Fibroblast of skin of left biceps (primary cell): ENCODE data around the gene PPP4C.
"Not testable (repeated sequence)": the region's sequence is repeated elsewhere in the genome, so short reads cannot be mapped to it uniquely, and the experiment has no call there.

ENCODE experiments used
- DNase-seq, 2 experiments: peaks; one replicate each; pipeline ENCODE4 v3.0.0-alpha.2; 2013; ENCODE audit warnings: low read depth in 2 of 2

Gene PPP4C

DNA sequence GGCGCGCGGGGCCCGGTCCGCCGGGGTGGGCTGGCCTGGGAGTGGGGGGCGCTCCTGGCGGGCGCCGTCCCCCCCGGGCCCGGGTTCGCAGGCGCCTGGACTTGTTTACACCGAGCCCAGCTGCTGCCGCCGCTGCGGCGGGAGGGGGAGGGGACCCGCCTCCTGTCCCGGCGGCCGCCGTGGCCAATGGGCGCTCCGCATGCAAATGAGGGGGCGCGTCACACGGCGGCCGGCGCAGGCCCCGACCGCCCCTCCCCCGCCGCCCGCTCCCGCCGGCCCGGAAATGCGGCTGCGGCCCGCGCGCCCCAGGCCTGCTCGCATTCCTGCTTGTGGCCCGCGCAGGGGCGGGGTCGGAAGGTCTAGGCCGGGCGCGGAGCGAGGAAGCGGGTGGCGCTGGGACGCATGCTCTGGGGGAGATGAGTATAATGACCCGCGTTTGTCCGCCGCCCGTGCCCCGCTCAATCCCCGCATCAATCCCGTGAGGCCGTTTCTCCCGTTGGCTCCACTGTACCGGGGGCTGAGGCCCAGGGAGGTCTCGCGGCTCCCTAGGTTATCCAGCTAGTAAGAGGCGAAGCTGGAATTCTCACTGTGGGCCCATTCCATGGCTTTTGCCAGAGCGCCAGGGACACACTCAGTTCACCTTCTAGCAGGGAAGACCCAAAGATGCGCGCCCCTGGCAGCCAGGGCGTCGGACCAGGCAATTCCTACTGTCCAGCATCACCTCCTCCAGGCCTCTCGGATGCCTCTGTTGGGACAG, 20.5 kb downstream of the PPP4C start, which contains the start of gene YPEL3:
TSS of gene YPEL3 (minus strand) at position 109 of the 757 bp plus-strand sequence. CDS start 731 bp downstream, outside the sequence.
- DNase-seq = peak; percentile 67 to 70

GRCh38 chr16:30096862-30097563, 21.2 kb downstream of the PPP4C start:
- DNase-seq = no peak

DNA sequence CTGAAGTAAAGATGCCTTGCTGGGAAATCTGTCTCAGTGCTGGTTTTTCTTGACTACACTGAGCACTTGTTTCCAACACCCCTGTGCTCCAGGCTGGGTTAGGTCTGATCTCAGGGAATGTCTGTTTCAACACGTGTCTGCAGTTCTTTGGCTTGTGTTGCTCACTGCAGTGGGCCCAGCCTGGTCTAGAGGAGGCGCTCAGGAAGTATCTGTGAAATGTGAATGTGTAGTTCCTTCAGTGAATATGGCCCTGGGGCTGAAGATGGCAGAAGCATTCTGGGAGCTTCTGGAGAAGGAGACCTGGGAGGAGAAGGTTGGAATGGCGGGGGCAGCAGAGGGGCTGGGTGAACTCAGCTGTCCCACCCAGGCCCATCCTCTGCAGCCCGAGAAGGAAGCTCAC, 28.3 kb downstream of the PPP4C start:
- DNase-seq = no peak

- DNase-seq = no peak
Measured at GRCh38 chr16:30104492-30104891, 28.7 kb downstream of the PPP4C start.

DNA sequence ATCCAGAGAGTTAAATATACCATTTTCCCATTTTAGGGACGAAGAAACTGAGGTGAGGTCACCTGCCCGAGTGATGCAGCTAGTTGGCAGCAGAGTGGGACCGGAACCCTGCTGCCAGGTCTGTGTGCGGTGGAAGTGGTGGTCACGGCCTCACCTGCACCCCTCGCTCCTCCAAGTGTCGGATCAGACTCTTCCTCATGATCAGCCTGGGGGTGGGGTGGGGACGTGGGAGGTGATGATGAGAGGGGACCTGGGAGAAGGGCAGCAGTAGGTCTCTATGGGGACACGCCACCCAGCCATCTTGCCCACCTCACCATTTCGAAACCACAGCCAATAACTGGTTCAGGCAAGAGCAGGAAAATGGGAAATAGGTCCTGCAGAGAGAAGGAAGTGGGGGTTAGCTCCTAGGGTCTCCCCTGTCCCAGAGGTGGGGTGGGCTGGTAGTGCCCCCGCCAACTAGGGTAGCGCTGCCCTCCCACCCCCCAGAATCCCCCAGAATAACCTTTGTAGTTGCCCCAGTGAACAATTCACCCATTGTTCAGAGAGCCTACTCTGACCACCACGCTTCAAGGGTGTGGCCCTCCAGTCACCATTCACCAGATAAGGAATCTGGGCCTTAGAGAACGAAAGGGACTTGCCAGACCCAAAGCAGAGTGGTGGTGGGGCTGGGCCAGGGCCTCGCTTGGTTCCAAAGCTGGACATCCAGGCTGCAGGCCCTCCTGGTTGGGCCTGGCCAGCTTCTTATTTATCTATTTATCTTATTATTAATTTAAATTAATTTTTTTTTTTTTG, 32.5 kb downstream of the PPP4C start:
- DNase-seq = no peak

GRCh38 chr16:30110661-30111060, 34.9 kb downstream of the PPP4C start:
- no peak for DNase-seq

GRCh38 chr16:30112197-30113030, 36.6 kb downstream of the PPP4C start:
- DNase-seq = no peak

DNA sequence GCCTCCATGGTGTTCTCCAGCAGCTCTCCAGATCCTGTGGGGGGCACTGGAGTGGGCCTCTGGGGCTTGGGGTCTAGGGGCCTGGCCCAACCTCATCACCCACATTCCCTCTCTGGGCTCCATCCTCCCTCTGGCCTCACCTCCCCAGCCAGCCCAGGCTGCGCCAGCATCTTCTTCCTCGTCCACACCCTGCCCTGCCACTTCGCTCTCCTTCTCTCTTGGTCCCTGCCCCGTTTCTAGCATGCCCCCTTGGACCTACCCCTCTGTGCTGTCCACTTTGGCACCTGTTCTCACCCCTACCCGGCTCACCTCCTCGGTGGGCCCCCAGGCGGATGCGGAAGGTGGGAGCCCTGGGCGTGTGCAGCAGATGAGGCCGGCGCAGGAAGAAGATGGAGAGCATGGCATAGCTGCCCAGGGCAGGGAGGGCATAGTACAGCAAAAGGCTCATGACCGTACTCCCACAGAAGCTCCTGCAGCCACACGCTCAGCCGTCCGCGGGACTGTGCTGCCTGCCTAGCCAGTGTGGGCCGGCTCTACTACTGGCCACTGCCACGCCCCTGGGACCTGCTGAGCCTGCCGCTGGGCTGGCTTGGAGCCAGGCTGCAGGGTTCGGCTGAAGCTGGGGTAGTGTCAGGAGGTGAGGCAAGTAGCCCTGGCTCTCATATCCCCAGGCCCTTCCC, 37.4 kb downstream of the PPP4C start, which contains the start of gene GDPD3:
TSS of gene GDPD3 (minus strand) at position 507 of the 680 bp plus-strand sequence. CDS start at position 448, 59 bp downstream.
- no peak for DNase-seq

DNA sequence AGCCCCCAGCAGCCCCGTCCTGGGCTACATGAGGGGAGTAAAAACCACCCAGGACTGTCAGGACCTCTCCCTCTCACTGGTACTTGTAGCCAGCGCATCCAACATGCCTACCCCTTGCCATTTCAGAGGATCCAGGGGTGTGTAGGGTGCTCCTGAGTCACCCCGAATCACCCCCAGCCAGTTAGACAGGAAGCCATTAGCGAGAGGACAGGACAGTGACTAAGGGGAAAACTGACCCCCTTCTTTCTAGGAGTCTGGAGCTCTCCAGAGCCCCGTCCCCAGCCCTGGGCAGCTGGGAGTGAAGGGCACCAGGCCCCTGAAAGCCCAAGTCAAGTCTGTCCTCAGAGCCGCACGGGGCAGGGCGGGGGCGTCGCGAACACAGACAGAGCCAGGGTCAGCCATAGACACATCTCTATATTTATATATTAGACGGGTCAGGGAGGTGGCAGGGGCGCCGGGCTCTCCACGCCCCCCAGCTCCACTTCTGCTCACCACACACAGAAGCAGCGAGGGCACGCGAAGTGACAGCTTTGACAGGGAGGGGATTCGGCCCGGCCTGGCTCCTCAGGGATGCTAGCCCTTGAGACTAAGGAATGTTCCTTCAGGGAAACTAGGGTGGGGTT, 38.0 kb downstream of the PPP4C start:
- no peak for DNase-seq

- DNase-seq = no peak
Measured at GRCh38 chr16:30114411-30114810, 38.6 kb downstream of the PPP4C start.

GRCh38 chr16:30114833-30115232, 39.0 kb downstream of the PPP4C start:
- not testable (repeated sequence) for DNase-seq

- DNase-seq = no peak
Measured at GRCh38 chr16:30115238-30115637, 39.4 kb downstream of the PPP4C start.

- DNase-seq = no peak
Measured at GRCh38 chr16:30116291-30117207, 40.8 kb downstream of the PPP4C start.

GRCh38 chr16:30117768-30118167, 42.0 kb downstream of the PPP4C start:
- DNase-seq = no peak

GRCh38 chr16:30119428-30119827, 43.6 kb downstream of the PPP4C start:
- DNase-seq = no peak

DNA sequence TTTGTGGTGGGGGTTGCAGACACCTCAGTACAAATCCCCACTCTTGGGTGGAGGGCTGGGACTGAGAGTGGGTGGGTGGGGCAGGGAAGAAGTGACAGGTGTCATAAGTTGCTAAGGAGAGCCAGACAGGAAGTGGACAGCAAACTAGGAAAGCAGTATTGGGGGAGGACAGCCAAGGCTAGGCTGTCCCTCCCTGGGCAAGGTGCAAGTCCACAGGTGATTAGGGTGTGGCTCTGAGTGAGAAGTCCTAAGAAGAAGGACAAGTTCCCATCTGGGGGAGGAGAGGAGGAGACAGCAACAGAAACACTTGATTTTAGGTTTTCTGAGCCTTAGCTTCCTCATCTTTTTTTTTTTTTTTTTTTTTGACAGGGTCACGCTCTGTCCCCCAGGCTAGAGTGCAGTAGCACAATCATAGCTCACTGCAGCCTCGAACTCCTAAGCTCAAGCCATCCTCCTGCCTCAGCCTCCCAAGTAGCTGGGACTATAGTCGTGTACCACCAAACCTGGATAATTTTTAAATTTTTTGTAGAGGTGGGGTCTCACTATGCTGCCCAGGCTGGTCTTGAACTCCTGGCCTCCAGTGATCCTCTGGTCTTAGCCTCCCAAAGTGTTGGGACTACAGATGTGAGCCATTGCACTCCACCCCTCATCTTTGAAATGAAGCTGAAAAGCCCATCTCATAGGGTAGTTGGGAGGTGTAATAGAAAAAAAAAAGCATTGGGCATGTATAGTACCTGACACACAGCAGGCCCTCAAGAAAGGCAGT, 44.7 kb downstream of the PPP4C start:
- no peak for DNase-seq

DNA sequence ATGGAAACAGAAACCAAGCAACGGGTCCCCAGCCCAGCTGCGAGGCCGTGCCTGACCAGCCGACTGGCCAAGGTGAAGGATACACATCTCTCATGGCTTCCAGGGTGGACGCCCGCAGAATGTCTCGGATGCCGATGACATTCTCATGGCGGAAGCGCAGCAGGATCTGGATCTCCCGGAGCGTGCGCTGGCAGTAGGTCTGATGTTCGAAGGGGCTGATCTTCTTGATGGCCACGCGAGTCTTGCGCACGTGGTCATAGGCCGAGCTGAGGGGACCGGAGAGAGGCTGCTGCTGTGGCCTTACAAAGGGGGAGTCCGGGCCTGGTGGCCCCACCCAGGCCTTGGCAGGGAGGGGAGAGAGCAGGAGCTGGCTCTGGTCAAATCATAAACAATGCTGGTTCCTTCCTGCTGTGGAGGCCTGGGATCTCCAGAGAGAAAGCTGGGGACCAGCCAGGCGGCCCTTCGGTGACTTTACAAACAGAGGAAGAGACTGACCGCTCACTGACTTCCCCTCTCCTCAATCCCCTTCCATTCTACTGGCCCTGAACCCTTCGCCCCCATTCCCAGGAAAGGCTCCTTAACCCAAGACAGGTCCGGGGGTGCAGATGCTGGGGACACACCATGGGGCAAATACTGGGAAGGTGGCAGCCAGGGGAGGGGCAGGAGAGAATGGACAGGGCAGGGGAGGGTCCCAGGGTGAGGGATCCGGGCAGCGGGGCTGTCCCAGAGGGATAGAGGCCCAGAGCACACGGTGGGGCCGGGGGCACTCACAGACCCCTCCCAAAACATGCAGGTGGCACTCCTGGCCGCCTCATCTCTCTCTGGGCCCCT, 46.2 kb downstream of the PPP4C start:
- no peak for DNase-seq
